ENCODE data around the gene MACROD2.

MACROD2 gene

GRCh38 chr20:15578113-15578512 is 1582.8 kb downstream of the MACROD2 start:
- no peak for DNase-seq

GRCh38 chr20:15579688-15580087 is 1584.4 kb downstream of the MACROD2 start:
- DNase-seq: no peak

- no peak for DNase-seq
These were observed 1586.9 kb downstream of the MACROD2 start for GRCh38 chr20:15582146-15582760.

- DNase-seq: no peak
These were observed 1589.2 kb downstream of the MACROD2 start for GRCh38 chr20:15584507-15584906.

GRCh38 chr20:15593081-15593480 is 1597.8 kb downstream of the MACROD2 start:
- no peak for DNase-seq

GRCh38 chr20:15594158-15594695 is 1598.9 kb downstream of the MACROD2 start:
- DNase-seq: no peak

GRCh38 chr20:15596220-15596890 is 1601.0 kb downstream of the MACROD2 start:
- DNase-seq: no peak

GRCh38 chr20:15597306-15597705 is 1602.0 kb downstream of the MACROD2 start:
- no peak for DNase-seq

GRCh38 chr20:15599961-15600360 is 1604.6 kb downstream of the MACROD2 start:
- no peak for DNase-seq

- DNase-seq: no peak
These were observed 1605.2 kb downstream of the MACROD2 start for GRCh38 chr20:15600565-15600964.

GRCh38 chr20:15603506-15603905 is 1608.2 kb downstream of the MACROD2 start:
- DNase-seq: no peak

GRCh38 chr20:15603978-15604805 is 1608.9 kb downstream of the MACROD2 start:
- DNase-seq: no peak

- no peak for DNase-seq
These were observed 1614.6 kb downstream of the MACROD2 start for GRCh38 chr20:15609921-15610320.

GRCh38 chr20:15610787-15611186 is 1615.5 kb downstream of the MACROD2 start:
- no peak for DNase-seq

GRCh38 chr20:15611541-15611940 is 1616.2 kb downstream of the MACROD2 start:
- no peak for DNase-seq

GRCh38 chr20:15612198-15612597 is 1616.9 kb downstream of the MACROD2 start:
- DNase-seq: no peak

- no peak for DNase-seq
These were observed 1617.5 kb downstream of the MACROD2 start for GRCh38 chr20:15612769-15613168.

- DNase-seq: no peak
These were observed 1618.2 kb downstream of the MACROD2 start for GRCh38 chr20:15613530-15613929.

GRCh38 chr20:15616626-15617025 is 1621.3 kb downstream of the MACROD2 start:
- no peak for DNase-seq

GRCh38 chr20:15618110-15618509 is 1622.8 kb downstream of the MACROD2 start:
- no peak for DNase-seq

GRCh38 chr20:15618912-15619311 is 1623.6 kb downstream of the MACROD2 start:
- DNase-seq: no peak

GRCh38 chr20:15619341-15619740 is 1624.0 kb downstream of the MACROD2 start:
- DNase-seq: no peak

- no peak for DNase-seq
These were observed 1624.5 kb downstream of the MACROD2 start for GRCh38 chr20:15619816-15620215.

GRCh38 chr20:15622368-15622767 is 1627.1 kb downstream of the MACROD2 start:
- DNase-seq: no peak
